HL-60 (cell line): ENCODE data around the gene RAP1GAP.

Experiments used
- TF ChIP-seq, protein P1 (sequence below): IDR thresholded peaks from one replicate; pipeline ENCODE4 v1.5.1; 2011; ENCODE audit warnings: low read length, control low read depth, inconsistent platforms; ENCODE audit not compliant: insufficient read depth
- TF ChIP-seq, protein P2 (sequence below): IDR thresholded peaks from 2 replicates; pipeline ENCODE4 v1.6.1; 2012; ENCODE audit warnings: low read depth; ENCODE audit not compliant: insufficient replicate concordance

DNA sequence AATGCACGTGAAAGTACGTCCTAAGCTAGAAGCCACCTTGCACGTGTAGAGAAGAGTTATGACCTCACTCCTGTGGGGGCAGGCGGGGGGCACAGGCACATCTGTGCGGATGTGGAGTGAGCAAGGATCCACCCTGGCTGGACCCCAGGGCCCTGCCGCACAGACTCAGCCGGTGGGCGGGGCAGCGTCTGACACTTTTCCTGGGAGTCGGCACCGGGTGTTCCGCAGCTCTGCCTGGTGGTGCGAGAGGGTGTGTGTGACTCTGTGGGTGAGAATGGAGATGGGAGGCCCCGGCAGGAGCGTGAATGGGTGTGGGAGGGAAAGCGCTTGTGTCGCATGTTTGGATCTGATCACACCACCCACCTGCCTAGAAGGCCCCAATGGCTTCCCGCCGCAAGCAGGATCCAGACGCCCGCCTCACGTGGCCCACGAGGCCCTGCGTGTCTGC is 29.5 kb downstream of the RAP1GAP start:
- TF ChIP-seq, protein P1, sequence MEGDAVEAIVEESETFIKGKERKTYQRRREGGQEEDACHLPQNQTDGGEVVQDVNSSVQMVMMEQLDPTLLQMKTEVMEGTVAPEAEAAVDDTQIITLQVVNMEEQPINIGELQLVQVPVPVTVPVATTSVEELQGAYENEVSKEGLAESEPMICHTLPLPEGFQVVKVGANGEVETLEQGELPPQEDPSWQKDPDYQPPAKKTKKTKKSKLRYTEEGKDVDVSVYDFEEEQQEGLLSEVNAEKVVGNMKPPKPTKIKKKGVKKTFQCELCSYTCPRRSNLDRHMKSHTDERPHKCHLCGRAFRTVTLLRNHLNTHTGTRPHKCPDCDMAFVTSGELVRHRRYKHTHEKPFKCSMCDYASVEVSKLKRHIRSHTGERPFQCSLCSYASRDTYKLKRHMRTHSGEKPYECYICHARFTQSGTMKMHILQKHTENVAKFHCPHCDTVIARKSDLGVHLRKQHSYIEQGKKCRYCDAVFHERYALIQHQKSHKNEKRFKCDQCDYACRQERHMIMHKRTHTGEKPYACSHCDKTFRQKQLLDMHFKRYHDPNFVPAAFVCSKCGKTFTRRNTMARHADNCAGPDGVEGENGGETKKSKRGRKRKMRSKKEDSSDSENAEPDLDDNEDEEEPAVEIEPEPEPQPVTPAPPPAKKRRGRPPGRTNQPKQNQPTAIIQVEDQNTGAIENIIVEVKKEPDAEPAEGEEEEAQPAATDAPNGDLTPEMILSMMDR: no peak
- TF ChIP-seq, protein P2, sequence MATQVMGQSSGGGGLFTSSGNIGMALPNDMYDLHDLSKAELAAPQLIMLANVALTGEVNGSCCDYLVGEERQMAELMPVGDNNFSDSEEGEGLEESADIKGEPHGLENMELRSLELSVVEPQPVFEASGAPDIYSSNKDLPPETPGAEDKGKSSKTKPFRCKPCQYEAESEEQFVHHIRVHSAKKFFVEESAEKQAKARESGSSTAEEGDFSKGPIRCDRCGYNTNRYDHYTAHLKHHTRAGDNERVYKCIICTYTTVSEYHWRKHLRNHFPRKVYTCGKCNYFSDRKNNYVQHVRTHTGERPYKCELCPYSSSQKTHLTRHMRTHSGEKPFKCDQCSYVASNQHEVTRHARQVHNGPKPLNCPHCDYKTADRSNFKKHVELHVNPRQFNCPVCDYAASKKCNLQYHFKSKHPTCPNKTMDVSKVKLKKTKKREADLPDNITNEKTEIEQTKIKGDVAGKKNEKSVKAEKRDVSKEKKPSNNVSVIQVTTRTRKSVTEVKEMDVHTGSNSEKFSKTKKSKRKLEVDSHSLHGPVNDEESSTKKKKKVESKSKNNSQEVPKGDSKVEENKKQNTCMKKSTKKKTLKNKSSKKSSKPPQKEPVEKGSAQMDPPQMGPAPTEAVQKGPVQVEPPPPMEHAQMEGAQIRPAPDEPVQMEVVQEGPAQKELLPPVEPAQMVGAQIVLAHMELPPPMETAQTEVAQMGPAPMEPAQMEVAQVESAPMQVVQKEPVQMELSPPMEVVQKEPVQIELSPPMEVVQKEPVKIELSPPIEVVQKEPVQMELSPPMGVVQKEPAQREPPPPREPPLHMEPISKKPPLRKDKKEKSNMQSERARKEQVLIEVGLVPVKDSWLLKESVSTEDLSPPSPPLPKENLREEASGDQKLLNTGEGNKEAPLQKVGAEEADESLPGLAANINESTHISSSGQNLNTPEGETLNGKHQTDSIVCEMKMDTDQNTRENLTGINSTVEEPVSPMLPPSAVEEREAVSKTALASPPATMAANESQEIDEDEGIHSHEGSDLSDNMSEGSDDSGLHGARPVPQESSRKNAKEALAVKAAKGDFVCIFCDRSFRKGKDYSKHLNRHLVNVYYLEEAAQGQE: no peak
